K562 (cell line): ENCODE results near the gene SETD5. TPM values are rescaled to one million over a fixed set of nuclear protein-coding genes. Genes with fewer than 3 reads are reported as not detected.

Experiments used
- ATAC-seq: fragments of 200-7000 bp; cut with Tn5 transposase; 3 replicates; pipeline ENCODE4 v1.9.1; 2020; ENCODE audit warnings: moderate library complexity
- BruUV-seq: library from RNA; stranded (reverse); fragments of 400-500 nt; replicated peaks from 2 replicates; lab custom pipeline; 2021; lab: Mats Ljungman, UMichigan
- CTCF ChIA-PET: fragments of 300-600 bp; formaldehyde crosslinking; extraction: SDS; loops from one replicate; lab custom pipeline; 2021; ENCODE audit warnings: low intra/inter-chr PET ratio; lab: Yijun Ruan, JAX
- POLR2A ChIA-PET: fragments of 300-600, 350-650 bp; sonication (Branson Sonifier 250); formaldehyde crosslinking; extraction: SDS; loops from one replicate; lab custom pipeline; 2021; ENCODE audit warnings: antibody characterized with exemption, inconsistent platforms; lab: Yijun Ruan, JAX
- DNase-seq, 4 experiments: peaks; one replicate each; pipeline versions ENCODE4 v3.0.0 to v3.0.0-alpha.2; 2011 to 2018; ENCODE audit warnings: low spot score in 3 of 4, mixed read lengths in 3 of 4; ENCODE audit errors: extremely low read depth in 1 of 4
- FAIRE-seq: peaks from 2 replicates; lab custom pipeline; 2011; peaks lifted over from hg19 to GRCh38; lab: Jason Lieb, UNC
- H2AFZ ChIP-seq: 2 replicates; pipeline ENCODE4 v1.6.0; 2011; ENCODE audit warnings: low read depth, low read length, control low read depth, inconsistent platforms
- H3K27ac ChIP-seq: fragments of 200-600 bp; 3 replicates; pipeline ENCODE4 v1.8.0; 2011; ENCODE audit warnings: low read depth, mild to moderate bottlenecking, control low read depth, inconsistent platforms, low read length, moderate library complexity, mixed read lengths; ENCODE audit errors: extremely low read depth
- H3K27me3 ChIP-seq, 2 experiments: fragments of 300-600 bp in 1 of 2; 2 replicates in 1 of 2; 3 replicates in 1 of 2; pipeline versions ENCODE4 v1.6.0 to v1.8.0; 2011; ENCODE audit warnings: inconsistent platforms in 2 of 2, low read length in 2 of 2, mild to moderate bottlenecking in 1 of 2, mixed read lengths in 1 of 2, moderate library complexity in 1 of 2; ENCODE audit not compliant: control insufficient read depth in 2 of 2, insufficient read depth in 2 of 2
- H3K36me3 ChIP-seq: fragments of 300-600 bp; 3 replicates; pipeline ENCODE4 v1.8.0; 2011; ENCODE audit warnings: mild to moderate bottlenecking, low read length, inconsistent platforms; ENCODE audit not compliant: control insufficient read depth, insufficient read depth
- H3K4me1 ChIP-seq, 2 experiments: fragments of 200-600 bp in 1 of 2; replicated peaks in 1 of 2; 2 replicates in 1 of 2; 3 replicates in 1 of 2; pipeline versions ENCODE4 v1.5.1 to v1.8.0; 2011; ENCODE audit warnings: inconsistent platforms in 2 of 2, low read length in 2 of 2, mild to moderate bottlenecking in 1 of 2, mixed read lengths in 1 of 2, moderate library complexity in 1 of 2; ENCODE audit not compliant: control insufficient read depth in 2 of 2, insufficient read depth in 2 of 2
- H3K4me2 ChIP-seq: 2 replicates; pipeline ENCODE4 v1.6.1; 2011; ENCODE audit warnings: low read length, control low read depth, inconsistent platforms, mixed read lengths; ENCODE audit not compliant: insufficient read depth
- H3K4me3 ChIP-seq: fragments of 200-600 bp; sonication (generic), shearing (Covaris generic); 2 replicates; pipeline ENCODE4 v1.5.1; 2016; ENCODE audit warnings: control low read depth, inconsistent platforms
- H3K79me2 ChIP-seq: fragments of 200-600 bp; 3 replicates; pipeline ENCODE4 v1.8.0; 2011; ENCODE audit warnings: low read length, inconsistent platforms; ENCODE audit not compliant: control insufficient read depth, insufficient read depth
- H3K9ac ChIP-seq, 2 experiments: 2 replicates each; pipeline versions ENCODE4 v1.6.0 to v1.6.1; 2011; ENCODE audit warnings: low read depth in 2 of 2, low read length in 2 of 2, control low read depth in 1 of 2, inconsistent platforms in 1 of 2, mild to moderate bottlenecking in 1 of 2, mixed read lengths in 1 of 2; ENCODE audit not compliant: insufficient read depth in 1 of 2
- H3K9me1 ChIP-seq: one replicate; pipeline ENCODE4 v1.6.0; 2011; ENCODE audit warnings: inconsistent platforms, mild to moderate bottlenecking, low read length, moderate library complexity; ENCODE audit not compliant: control insufficient read depth, insufficient read depth
- H3K9me3 ChIP-seq: replicated peaks from 2 replicates; pipeline ENCODE4 v1.5.1; 2011; ENCODE audit warnings: low read depth, low read length, inconsistent platforms; ENCODE audit not compliant: control insufficient read depth, insufficient read depth
- H4K20me1 ChIP-seq: replicated peaks from 2 replicates; pipeline ENCODE4 v1.6.1; 2011; ENCODE audit warnings: low read length, inconsistent platforms, mixed read lengths; ENCODE audit not compliant: control insufficient read depth, insufficient read depth
- ARHGAP35 ChIP-seq: fragments of 450-650 bp; IDR thresholded peaks from 2 replicates; pipeline ENCODE4 v1.6.1; 2018; ENCODE audit not compliant: partially characterized antibody
- ARNT ChIP-seq, 2 experiments: fragments of 450-650 bp; IDR thresholded peaks; 2 replicates each; pipeline ENCODE4 v1.6.1; 2016; ENCODE audit warnings: mild to moderate bottlenecking in 1 of 2
- CBX8 ChIP-seq: fragments of 200-600 bp; sonication (generic); IDR thresholded peaks from 2 replicates; pipeline ENCODE4 v1.6.1; 2012; ENCODE audit warnings: borderline replicate concordance, mixed run types, low read depth, mild to moderate bottlenecking, moderate library complexity, mixed read lengths, low read length, control low read depth, inconsistent platforms; ENCODE audit not compliant: poor library complexity, severe bottlenecking; ENCODE audit errors: extremely low read depth
- DACH1 ChIP-seq: fragments of 450-650 bp; IDR thresholded peaks from 2 replicates; pipeline ENCODE4 v1.6.1; 2018; ENCODE audit not compliant: partially characterized antibody
- FOXJ2 ChIP-seq: fragments of 200-800 bp; sonication (Bioruptor generic); IDR thresholded peaks from 2 replicates; pipeline ENCODE4 v1.6.1; 2016; ENCODE audit warnings: missing genetic modification characterization, missing compliant biosample characterization
- HDGF ChIP-seq: fragments of 450-650 bp; IDR thresholded peaks from 2 replicates; pipeline ENCODE4 v1.6.1; 2016
- POLR2G ChIP-seq: fragments of 200-400 bp; formaldehyde crosslinking; IDR thresholded peaks from 2 replicates; pipeline ENCODE4 v1.6.1; 2017; ENCODE audit warnings: low read depth, mild to moderate bottlenecking, antibody characterized with exemption, low read length, moderate library complexity
- STAT5A ChIP-seq: IDR thresholded peaks from 2 replicates; pipeline ENCODE4 v1.6.1; 2012; ENCODE audit warnings: low read length, inconsistent platforms, borderline replicate concordance
- WHSC1 ChIP-seq: IDR thresholded peaks from one replicate; pipeline ENCODE4 v1.6.1; 2012; ENCODE audit warnings: low read length, control low read depth, inconsistent platforms
- ZNF57 ChIP-seq: fragments of 450-650 bp; formaldehyde crosslinking; IDR thresholded peaks from 2 replicates; pipeline ENCODE4 v1.4.0; 2020; ENCODE audit warnings: mild to moderate bottlenecking, moderate library complexity
- ZNF644 ChIP-seq: fragments of 200-800 bp; sonication (Bioruptor generic); IDR thresholded peaks from 2 replicates; pipeline ENCODE4 v1.6.1; 2016; ENCODE audit warnings: low read depth, missing genetic modification characterization, missing compliant biosample characterization
- ZNF668 ChIP-seq: fragments of 250-450 bp; sonication (Bioruptor Pico); IDR thresholded peaks from 2 replicates; pipeline ENCODE4 v1.8.0; 2022; ENCODE audit warnings: mild to moderate bottlenecking, inconsistent platforms
- ZNF830 ChIP-seq: fragments of 250-450 bp; sonication (Bioruptor Pico); IDR thresholded peaks from 2 replicates; pipeline ENCODE4 v1.5.0; 2021; ENCODE audit warnings: mild to moderate bottlenecking
- WGBS: fragments of 100-300 bp; shearing (Covaris generic); methylation state at CpG from one replicate; pipeline ENCODE4 v1.1.6; 2016; ENCODE audit warnings: low coverage, mixed read lengths; ENCODE audit not compliant: insufficient coverage; ENCODE audit errors: missing lambda C conversion rate; 5-methylcytosine and 5-hydroxymethylcytosine counted together
- in situ Hi-C: fragments of 300-500 bp; cut with MboI; formaldehyde crosslinking; loops from 4 replicates; pipeline ENCODE4 v1.15.0; 2018; ENCODE audit warnings: inconsistent platforms, mixed read lengths
- intact Hi-C: fragments of 100-400 bp; cut with micrococcal nuclease; formaldehyde crosslinking; loops from 2 replicates; pipeline ENCODE4 v1.14.2; 2022
- polyA plus RNA-seq, 8 experiments: library from polyadenylated mRNA; depleted of rRNA in 4 of 8; stranded (reverse) in 5 of 8; unstranded in 3 of 8; fragments of >200 nt; fragmentation: Nextera tagmentation in 2 of 8; fragmentation: Illumina TruSeq in 1 of 8; extraction: Ambion mirVana in 2 of 8; extraction: Trizol in 1 of 8; gene quantifications; 2 replicates each; pipeline versions ENCODE4 v1.2.1 to v1.2.3, GENCODE V29; 2011 to 2014; ENCODE audit warnings: inconsistent platforms in 1 of 8, missing spikeins in 1 of 8
- total RNA-seq, 7 experiments: library from RNA; depleted of rRNA in 6 of 7; stranded (reverse); fragments of >200 nt in 6 of 7; fragmentation: Illumina TruSeq in 2 of 7; extraction: Trizol in 2 of 7; gene quantifications; 2 replicates each; pipeline versions ENCODE4 v1.2.1 to v1.2.3, GENCODE V29; 2011 to 2021; ENCODE audit warnings: low replicate concordance in 1 of 7
- TF ChIP-seq, protein P1 (sequence below): fragments of 150-350 bp; IDR thresholded peaks from 2 replicates; pipeline ENCODE4 v1.6.1; 2014; ENCODE audit warnings: low read depth, mild to moderate bottlenecking, low read length, borderline replicate concordance

The SETD5 gene
- total and polyA plus RNA-seq, 9 of the 15 experiments (the other 6 are each of a cell fraction or from before 2014, with no cell fraction given): 20.8 to 135 (median 87.2) TPM

DNA sequence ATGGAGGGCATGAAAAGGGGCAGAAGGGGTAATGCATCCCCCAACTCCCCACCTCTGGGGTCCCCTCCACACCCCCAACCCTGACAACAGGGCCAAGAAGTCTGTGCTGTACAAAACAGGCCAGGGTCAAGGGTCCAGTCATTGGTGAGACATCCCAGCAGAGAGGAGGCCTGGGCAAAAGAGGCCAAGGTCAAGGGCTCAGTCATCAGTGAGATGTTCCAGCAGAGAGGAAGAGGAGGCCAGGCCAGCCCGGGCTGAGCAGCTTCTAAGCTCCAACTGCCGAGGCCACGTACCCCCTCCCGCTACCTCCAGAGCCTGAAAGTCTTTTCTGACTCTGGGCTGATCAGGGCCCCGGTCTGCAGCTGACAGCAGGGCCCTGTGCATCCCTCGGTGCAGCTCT is 103.8 kb downstream of the SETD5 start:
- 7% methylated on average over 5 of the region's 6 CpGs for WGBS
- H3K36me3 ChIP-seq: no peaks in the 10 kb centered on the region
- intact Hi-C loops: loop anchor here (5.0 to 10.0 kb wide), 3 partner anchors 146 to 294 kb away; partner anchors contain the start of genes ARPC4, MTMR14 and TADA3
- FAIRE-seq (no peak), DNase-seq (no peak), ATAC-seq (no peak)
- no peak overlapping the region for H3K4me2 ChIP-seq
- H2AFZ ChIP-seq: no peak overlapping the region
- H3K4me3 ChIP-seq: no peak overlapping the region
- 0 out of 4 replicates have a peak overlapping the region, but pooled peaks of 1 of the 2 experiments have one; percentile 61 for H3K9ac ChIP-seq
- peaks cover 6 to 8% of the 10 kb centered on the region in 2 experiments; a peak in 3 of 5 replicates for H3K4me1 ChIP-seq
- no peaks in the 10 kb centered on the region for H3K9me1 ChIP-seq
- BruUV-seq: no TSS peak
- H3K79me2 ChIP-seq: no peaks in the 10 kb centered on the region
- peaks cover 9 to 33% of the 10 kb centered on the region in 2 experiments; a peak in 4 of 5 replicates for H3K27me3 ChIP-seq
- H3K9me3 ChIP-seq: no peaks in the 10 kb centered on the region
- H3K27ac ChIP-seq: no peak overlapping the region
- H4K20me1 ChIP-seq: peaks cover 14% of the 10 kb centered on the region
- in situ Hi-C loops: loop anchor here (10.0 to 25.0 kb wide), 2 partner anchors 224 to 811 kb away; partner anchors contain the start of gene SEC13
- ChIA-PET POLR2A (interaction anchor here (0.6 to 1.9 kb wide), 6 partner anchors 9 to 232 kb away, joined by 3 to 6 read pairs (median 4); no protein-coding TSS in a partner anchor), CTCF (interaction anchor here (0.7 to 0.8 kb wide), 2 partner anchors 513 to 631 kb away, joined by 3 to 5 read pairs; no protein-coding TSS in a partner anchor)
- TF ChIP-seq POLR2G: no peak
- TF ChIP-seq DACH1: no peak
- TF ChIP-seq ZNF830 (CRISPR knock-in tag): no peak
- no peak for TF ChIP-seq ZNF668
- TF ChIP-seq CBX8: no peak
- TF ChIP-seq, protein P1, sequence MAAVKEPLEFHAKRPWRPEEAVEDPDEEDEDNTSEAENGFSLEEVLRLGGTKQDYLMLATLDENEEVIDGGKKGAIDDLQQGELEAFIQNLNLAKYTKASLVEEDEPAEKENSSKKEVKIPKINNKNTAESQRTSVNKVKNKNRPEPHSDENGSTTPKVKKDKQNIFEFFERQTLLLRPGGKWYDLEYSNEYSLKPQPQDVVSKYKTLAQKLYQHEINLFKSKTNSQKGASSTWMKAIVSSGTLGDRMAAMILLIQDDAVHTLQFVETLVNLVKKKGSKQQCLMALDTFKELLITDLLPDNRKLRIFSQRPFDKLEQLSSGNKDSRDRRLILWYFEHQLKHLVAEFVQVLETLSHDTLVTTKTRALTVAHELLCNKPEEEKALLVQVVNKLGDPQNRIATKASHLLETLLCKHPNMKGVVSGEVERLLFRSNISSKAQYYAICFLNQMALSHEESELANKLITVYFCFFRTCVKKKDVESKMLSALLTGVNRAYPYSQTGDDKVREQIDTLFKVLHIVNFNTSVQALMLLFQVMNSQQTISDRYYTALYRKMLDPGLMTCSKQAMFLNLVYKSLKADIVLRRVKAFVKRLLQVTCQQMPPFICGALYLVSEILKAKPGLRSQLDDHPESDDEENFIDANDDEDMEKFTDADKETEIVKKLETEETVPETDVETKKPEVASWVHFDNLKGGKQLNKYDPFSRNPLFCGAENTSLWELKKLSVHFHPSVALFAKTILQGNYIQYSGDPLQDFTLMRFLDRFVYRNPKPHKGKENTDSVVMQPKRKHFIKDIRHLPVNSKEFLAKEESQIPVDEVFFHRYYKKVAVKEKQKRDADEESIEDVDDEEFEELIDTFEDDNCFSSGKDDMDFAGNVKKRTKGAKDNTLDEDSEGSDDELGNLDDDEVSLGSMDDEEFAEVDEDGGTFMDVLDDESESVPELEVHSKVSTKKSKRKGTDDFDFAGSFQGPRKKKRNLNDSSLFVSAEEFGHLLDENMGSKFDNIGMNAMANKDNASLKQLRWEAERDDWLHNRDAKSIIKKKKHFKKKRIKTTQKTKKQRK: no peak
- no peak for TF ChIP-seq STAT5A
- no peak for TF ChIP-seq WHSC1
- no peak for TF ChIP-seq FOXJ2
- TF ChIP-seq ZNF644 (tag): no peak
- TF ChIP-seq ARNT (IDR thresholded peaks at IDR 0.05): no peak
- no peak for TF ChIP-seq ARHGAP35
- no peak for TF ChIP-seq HDGF
- TF ChIP-seq ZNF57: no peak
- TF ChIP-seq, all 486 proteins: peak for 0
